GM12864 (cell line): Measurements from ENCODE around the gene MED25.

ENCODE experiments used
- DNase-seq: peaks from one replicate; pipeline ENCODE4 v3.0.0-alpha.2; 2011; ENCODE audit warnings: low read depth
- H3K4me3 ChIP-seq: 2 replicates; pipeline ENCODE4 v1.5.1; 2011; ENCODE audit warnings: mild to moderate bottlenecking, low read depth, low read length, control low read depth
- CTCF ChIP-seq: IDR thresholded peaks from 2 replicates; pipeline ENCODE4 v1.5.1; 2011; ENCODE audit warnings: low read depth, mild to moderate bottlenecking, moderate library complexity, low read length, control low read depth, inconsistent platforms; ENCODE audit errors: missing control alignments

MED25 gene

GRCh38 chr19:49827034-49827433 lies 8.9 kb downstream of the MED25 start:
- no peak for DNase-seq
- TF ChIP-seq CTCF: no peak
- no peak overlapping the region for H3K4me3 ChIP-seq

- no peak overlapping the region for H3K4me3 ChIP-seq
These were observed 11.1 kb downstream of the MED25 start for GRCh38 chr19:49829200-49829599.

GRCh38 chr19:49829721-49830120 lies 11.6 kb downstream of the MED25 start:
- H3K4me3 ChIP-seq: no peak overlapping the region
- no peak for TF ChIP-seq CTCF
- DNase-seq: no peak

More at GRCh38 chr19:49829200-49829599, 11.1 kb downstream of the MED25 start:
- no peak for TF ChIP-seq CTCF
- no peak for DNase-seq

GRCh38 chr19:49830766-49831165 lies 12.7 kb downstream of the MED25 start:
- no peak for TF ChIP-seq CTCF
- DNase-seq: no peak

GRCh38 chr19:49831592-49831991 lies 13.5 kb downstream of the MED25 start:
- no peak overlapping the region for H3K4me3 ChIP-seq
- TF ChIP-seq CTCF: no peak
- DNase-seq: no peak

More at GRCh38 chr19:49830766-49831165, 12.7 kb downstream of the MED25 start:
- H3K4me3 ChIP-seq: no peak overlapping the region

- H3K4me3 ChIP-seq: no peak overlapping the region
- TF ChIP-seq CTCF: no peak
- DNase-seq: no peak
These were observed 14.5 kb downstream of the MED25 start for GRCh38 chr19:49832556-49832955.

GRCh38 chr19:49833599-49833998 lies 15.5 kb downstream of the MED25 start:
- TF ChIP-seq CTCF: no peak
- H3K4me3 ChIP-seq: no peak overlapping the region
- no peak for DNase-seq
